Skin of body (tissue), 2 donors: Measurements from ENCODE around the gene EML6. TPM values are rescaled to one million over a fixed set of nuclear protein-coding genes. Genes with fewer than 3 reads are reported as not detected.
A peak's percentile ranks its signal among the peaks of the same experiment; 100 is the strongest.
"Not testable (repeated sequence)": the region's sequence is repeated elsewhere in the genome, so short reads cannot be mapped to it uniquely, and the experiment has no call there.

ENCODE experiments used
- DNase-seq: peaks from one replicate; lab custom pipeline; 2025; lab: John Stamatoyannopoulos, UW
- total RNA-seq: library from RNA; depleted of rRNA; stranded (reverse); fragments of >200 nt; gene quantifications from one replicate; pipeline ENCODE4 v1.2.3, GENCODE V29; 2014

The EML6 gene
- total RNA-seq, 1 donor from 2014 or later: 2.6 TPM

GRCh38 chr2:54845094-54845493 is 121.6 kb downstream of the EML6 start:
- DNase-seq: no peak

GRCh38 chr2:54845514-54845913 is 122.1 kb downstream of the EML6 start:
- DNase-seq: no peak

DNA sequence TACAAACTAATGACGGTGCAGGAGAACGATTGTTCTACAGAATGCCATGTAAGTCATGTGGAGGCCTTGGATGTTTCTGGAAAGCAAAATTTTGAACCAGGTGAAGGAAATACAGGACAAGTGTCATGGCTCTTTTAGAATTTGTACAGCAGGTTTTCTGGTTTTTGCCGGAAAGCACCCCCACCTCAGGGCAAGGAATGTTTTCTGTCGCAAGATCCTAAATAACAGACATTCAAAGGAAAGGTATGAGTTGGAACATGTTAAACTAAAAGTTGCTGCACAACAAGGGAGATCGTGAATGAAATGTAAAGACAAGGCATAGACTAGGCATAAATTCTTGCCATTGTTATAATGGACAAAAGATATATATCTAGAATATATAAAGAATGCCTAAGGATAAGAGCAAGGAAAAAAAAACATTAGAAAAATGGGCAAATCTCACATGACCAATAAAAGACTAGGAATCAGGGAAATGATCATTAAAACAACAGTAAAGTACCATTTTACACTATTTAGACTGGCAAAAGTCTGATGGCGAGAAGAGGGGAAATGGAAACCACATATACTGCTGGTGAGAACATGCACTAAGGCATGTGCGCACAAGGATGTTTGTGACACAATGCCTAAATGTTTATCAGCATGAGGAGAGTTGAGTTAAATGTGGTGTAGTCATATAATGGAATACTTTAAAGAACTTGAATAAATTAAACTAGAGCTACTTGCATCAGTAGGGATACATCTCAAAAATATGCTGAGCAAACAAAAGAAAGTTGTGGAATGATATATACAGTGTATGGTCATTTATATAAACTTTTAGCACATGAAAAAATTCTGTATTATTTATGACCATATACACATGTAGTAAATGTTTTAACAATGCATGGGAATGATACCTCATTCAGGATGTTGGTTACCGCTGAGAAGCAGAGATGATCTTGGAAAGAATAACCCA is 127.0 kb downstream of the EML6 start:
- DNase-seq: no peak

DNA sequence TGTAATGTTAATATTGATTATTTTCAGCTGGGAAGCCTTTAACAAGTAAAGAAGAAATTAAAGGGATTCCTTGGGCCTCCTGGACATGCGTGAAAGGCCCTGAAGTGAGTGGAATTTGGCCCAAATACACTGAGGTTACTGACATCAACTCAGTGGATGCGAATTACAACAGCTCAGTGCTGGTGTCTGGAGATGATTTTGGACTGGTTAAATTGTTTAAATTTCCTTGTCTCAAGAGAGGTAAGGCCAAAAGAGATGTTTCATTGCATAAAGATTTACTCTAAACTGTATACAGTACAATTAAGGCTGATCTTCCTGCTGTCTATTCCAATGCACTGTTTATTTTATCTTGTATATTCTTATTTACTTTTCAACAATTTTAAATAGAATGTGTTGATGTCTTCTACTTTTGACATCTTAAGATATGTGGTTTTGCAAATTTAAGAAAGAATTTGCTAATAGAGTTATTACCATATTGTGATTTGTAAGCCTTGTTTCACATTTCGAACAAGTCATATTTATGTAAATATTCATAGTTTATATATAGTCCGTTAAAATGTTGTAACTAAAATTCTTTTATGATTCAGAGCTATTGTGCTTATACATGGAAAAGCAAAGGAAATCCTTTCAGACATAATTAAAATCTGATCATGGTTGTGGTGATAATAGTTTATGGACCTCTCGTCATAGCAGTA is 130.3 kb downstream of the EML6 start:
- DNase-seq: no peak

DNA sequence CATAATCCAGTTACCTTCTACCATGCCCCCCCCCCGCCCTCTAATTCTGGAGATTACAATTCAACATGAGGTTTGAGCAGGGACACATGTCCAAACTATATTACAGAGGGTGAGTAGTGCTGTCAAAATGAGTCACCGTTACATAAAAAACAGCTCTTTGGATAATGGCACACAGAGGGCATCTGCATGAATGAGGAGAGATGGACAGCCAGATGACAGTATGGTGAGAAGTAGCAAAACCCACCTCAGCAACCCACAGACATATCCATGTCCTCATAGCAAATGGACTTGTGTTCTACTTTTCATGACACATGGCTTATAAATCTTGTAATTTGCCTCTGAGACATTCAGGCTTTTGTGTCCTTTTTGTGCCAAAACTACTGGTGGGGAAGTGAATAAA is 132.0 kb downstream of the EML6 start:
- no peak for DNase-seq

DNA sequence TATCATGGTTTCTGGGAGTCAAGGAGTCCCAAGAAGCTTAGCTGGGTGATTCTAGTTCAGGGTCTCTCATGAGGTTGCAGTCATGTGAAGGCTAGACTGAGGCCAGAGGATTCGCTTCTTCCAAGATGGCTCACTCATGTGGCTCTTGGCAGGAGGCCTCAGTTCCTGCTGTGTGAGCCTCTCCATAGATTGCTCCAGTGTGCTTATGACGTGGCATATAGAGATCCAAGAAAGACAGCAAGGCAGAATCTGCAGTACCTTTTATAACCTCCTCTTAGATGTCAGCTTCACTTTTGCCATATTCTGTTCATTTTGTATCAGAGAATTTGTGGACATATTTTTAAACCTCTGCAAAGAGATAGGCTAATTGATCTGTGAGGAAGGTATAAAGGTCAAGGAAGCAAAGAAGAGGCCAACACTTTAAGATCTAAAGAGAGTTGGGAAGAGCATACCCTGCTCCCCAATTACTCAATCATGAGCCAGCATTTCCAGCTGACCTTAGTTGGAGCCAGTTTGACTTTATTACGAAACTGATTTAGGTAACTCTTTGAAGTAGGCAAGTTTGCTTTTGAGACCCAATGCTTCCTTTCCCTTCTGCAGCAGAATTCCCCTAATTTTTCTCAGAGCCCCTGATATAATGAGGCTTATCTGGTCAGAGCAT is 134.7 kb downstream of the EML6 start:
- no peak for DNase-seq

DNA sequence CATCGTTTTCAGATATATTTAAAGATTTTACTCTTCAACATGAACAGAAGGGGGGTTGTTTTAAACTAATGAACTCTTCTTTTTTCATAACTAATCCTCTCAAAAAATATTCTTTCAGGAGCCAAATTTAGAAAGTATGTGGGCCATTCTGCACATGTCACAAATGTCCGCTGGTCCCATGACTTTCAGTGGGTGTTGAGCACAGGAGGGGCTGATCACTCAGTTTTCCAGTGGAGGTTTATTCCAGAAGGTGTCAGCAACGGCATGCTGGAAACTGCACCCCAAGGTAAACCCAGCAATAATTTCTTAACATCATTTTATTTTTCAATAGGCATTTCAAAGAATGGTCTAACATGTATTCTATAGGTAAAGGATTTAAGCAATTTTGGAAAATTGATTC is 136.0 kb downstream of the EML6 start:
- no peak for DNase-seq

DNA sequence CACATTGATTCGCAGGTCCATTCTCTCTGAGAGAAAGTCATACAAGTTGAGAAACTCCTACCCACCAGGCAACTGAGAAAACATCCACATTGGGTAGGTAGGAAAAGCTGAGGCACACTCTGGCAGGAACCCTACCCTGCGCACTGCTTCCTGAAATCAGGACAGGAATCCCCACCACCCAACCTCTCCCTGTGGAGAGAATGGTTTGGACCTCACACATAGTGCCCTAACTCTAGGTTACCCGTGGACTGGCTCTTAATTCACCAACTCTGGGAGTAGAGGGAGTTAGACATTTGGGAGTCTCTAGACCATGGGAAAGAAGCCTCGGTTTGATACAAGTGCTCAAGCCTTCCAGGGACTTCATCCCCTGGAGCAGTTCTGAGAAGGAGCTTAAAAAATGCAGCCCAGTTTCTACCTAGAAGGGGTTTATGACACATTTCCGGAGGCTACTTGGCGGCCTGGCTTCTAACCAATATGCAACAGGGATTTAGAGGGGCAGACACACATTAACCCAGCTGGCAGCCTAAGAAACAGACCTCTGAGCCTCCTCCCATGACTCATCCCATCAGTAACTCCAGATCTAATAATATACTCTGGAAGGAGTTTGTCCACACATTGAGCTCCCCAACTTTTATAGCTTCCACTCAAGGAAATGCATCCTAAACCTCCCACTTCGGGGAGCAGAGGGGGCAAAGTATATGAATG is 136.7 kb downstream of the EML6 start:
- DNase-seq: no peak

GRCh38 chr2:54862229-54862628 is 138.8 kb downstream of the EML6 start:
- no peak for DNase-seq

DNA sequence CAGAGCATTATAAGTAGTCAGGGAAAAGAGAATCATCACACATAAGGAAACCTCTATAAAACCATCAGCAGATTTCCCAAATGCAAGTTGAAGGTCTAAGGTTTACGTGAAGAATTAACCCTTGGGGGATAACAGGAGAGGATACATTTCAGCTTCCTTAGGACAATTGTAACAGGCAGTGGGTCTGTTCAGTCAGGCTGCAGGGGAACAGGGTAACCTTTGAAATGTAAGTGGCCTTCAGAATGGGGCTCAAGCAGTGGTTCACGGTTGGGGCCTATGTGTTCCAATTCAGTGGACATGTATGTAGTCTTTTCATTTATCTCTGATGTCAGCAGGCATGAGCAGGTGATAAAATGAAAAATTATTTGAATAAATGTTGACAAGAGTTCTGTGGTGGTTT is 139.3 kb downstream of the EML6 start:
- no peak for DNase-seq

- DNase-seq: no peak
Measured at GRCh38 chr2:54863660-54864059, 140.2 kb downstream of the EML6 start.

DNA sequence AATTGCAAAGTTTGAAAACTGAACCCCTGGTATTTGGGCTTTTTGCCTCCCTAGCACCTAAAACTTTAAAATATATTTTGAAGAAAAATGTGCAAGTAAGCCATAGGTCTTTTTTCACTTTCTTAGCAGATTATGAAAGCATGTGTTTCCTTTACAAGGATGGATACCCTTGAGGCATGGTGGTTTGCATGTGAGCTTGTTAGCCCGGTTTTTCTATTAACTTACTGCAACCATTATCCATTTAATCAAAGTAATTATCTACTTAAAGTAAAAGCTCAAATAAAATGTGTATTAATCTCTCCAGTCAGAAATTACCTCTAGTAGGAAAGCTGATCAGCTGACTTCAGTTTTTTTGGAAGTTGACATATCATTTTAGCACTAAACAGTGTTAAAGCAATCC is 140.6 kb downstream of the EML6 start:
- no peak for DNase-seq

- DNase-seq: no peak
Measured at GRCh38 chr2:54864727-54865126, 141.3 kb downstream of the EML6 start.

- DNase-seq: no peak
Measured at GRCh38 chr2:54866179-54866578, 142.7 kb downstream of the EML6 start.

- DNase-seq: no peak
Measured at GRCh38 chr2:54866868-54867267, 143.4 kb downstream of the EML6 start.

GRCh38 chr2:54867457-54867856 is 144.0 kb downstream of the EML6 start:
- DNase-seq: no peak

DNA sequence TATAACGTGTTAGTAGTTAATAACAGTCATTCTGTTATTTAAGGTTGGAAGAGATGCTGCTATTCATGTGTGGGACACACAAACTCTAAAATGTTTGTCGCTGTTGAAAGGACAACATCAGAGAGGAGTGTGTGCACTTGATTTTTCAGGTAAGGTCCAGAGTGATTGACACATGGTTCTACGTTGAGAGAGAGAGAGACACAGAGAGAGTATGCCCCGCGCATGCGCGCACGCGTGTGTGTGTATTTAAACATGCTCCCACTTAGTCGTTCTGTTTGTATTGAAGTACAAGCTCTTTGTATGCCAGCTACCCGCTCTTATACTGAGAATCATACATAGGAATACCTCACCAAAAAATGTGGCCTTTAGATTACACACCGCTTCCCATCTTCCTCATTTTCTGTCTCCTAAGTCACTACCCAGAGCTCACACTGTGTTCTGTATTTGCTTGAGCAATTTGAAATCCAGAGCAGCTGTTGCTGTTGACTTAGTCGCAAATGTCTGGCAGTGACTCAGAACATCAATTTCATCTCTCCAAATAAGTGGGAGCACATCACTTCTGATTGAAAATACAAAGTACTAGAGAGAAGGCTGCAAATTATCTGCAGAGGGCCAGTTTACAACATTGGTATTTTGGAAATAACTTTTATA is 148.1 kb downstream of the EML6 start:
- peak; percentile 38 for DNase-seq

- DNase-seq: no peak
Measured at GRCh38 chr2:54872780-54873179, 149.3 kb downstream of the EML6 start.

- DNase-seq: not testable (repeated sequence)
Measured at GRCh38 chr2:54873236-54873635, 149.8 kb downstream of the EML6 start.

GRCh38 chr2:54876764-54877163 is 153.3 kb downstream of the EML6 start:
- DNase-seq: no peak

DNA sequence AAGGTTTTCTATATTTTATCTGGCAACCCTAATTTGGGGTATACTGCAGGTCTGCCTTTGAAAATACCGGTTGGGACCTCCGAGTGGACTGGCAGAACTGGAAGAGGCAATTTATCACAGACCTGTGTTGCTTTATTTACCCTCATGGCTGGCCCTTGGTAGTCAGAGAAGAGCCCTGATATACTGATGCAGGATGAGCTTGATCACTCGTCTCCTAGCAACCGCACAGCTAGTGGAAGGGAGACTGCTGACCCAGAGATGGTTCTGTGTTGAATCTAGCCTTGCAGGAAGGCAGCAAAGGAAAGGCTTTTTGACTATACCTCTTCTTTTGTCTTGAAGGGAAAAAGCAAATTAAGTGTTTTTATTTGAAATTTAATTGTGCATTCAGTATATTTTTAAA is 154.7 kb downstream of the EML6 start:
- no peak for DNase-seq
